Measurements from ENCODE around the gene BUB1.
A peak's percentile ranks its signal among the peaks of the same experiment; 100 is the strongest.
"Not testable (repeated sequence)": the region's sequence is repeated elsewhere in the genome, so short reads cannot be mapped to it uniquely, and the experiment has no call there.

BUB1 gene

DNA sequence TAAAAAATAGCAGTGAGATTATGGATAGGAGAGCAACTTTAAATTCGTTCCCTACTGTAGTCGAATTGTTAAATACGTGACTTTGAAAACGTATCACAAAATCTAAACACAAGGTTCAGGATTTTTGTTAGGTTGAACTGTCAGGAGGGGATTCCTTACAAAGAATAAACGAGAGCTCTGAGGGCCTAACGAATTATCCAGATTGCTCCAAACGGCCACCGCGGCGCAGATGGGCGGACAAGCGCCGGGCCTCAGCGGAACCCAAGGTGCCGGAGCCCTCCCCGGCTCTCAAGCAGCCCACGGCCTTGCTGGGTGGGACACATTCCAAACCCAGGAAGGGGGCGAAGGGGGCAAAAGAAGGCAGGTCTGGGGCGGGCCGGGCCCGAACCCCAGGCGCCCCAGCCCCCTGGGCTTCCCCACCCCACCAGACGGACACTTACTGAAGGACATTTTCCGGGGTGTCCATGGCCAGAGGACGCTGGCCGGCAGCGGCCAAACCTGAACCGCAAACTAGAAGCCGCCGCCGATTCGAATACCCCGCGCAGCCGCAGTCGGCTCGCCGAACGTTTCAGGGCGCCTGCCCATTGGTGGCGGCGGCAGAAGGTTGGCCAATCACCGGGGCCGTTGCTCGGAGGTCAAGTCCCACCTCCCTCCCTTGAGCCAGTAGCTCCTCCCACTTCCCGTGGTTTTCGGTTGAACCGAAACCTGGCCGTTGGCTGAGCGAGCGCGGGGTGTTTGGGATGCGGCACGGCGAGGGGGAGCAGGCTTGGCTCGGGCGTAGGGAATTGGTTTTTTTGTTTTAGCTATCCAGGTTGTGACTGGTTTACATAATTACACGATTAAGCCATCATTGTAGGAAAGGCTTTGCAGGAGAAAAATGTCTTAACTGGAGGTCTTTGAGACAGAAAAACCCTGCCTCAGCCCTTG, at the start of gene BUB1:
Gene BUB1 (minus strand): TSS at position 534 of the 927 bp plus-strand sequence. CDS start 68 bp downstream, at position 466.
- peak; percentile 87 for DNase-seq (ENCODE audit: low read depth)

DNA sequence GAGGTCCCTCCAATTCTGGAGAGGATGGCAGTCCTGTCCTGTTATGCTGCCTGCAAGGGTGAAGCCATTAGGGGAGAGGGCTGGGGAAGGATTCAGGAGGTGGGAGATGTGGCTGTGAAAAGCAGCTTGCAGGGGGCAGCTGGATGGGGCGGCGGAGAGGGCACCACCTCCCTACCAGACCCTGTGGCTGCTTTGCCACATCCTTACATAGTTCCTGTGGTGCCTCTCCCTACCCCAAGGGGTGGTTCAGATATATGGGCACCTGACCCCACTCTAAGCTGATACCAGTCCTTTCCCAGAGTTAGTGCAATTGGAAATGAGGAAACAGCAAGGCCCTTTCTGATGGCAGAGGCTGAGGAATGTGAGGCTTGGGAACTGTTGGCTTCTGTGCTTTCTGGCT, 48.4 kb upstream of the BUB1 start:
- no peak for DNase-seq (ENCODE audit: low read depth)

DNA sequence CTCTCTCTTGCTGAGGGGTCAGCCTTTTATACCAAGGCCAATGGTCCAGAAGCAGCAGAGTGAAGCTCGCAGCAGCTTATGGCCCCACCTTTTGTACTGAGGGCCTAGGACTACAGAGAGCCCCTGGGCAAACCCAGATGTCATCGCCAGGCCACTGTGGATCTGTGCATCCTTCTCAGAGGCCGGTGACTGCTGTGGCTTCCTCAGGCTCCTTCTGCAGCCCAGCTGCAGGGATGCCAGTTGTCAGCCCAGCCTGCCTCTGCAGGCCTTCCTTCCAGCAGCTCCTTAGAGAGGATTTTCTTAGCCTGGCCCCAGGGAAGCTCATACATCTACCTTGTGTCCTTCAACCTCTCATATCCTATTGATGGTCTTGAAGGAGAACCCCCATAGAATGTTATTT, 48.0 kb upstream of the BUB1 start:
- no peak for DNase-seq (ENCODE audit: low read depth)

DNA sequence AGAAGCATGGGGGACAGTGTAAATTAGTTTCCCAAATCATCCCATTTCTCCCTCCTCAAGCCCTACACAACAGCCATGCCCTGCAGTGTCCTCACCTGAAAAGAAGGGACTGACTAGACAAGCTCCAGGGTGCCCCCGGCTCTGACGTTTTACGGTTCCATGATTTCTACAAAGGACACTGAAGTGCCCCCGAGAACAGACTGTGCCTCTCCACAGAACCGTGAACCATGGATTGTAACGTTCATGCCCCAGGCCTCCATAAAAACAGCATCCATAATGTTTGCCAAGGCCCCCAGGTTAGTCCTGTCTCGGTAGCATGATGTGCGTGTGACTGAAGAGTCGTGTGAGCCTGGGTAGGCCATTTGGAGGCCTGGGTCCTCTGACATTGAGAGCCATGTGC, 47.5 kb upstream of the BUB1 start:
- no peak for DNase-seq (ENCODE audit: low read depth)

DNA sequence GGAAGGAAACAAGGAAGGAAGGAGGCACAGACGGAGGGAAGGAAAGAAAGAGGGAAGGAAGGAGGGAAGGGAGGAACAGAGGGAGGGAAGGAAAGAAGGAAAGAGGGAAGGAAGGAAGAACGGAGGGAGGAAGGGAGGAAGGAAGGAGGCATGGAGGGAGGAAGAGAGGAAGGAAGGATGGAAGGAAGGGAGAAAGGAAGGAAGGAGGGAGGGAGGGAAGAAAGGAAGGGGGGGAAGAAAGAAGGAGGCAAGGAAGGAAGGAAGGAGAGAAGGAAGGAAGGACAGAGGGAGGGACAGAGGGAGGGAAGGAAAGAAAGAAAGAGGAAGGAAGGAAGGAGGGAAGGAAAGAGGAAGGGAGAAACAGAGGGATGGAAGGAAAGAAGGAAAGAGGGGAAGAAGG, 47.0 kb upstream of the BUB1 start:
- no peak for DNase-seq (ENCODE audit: low read depth)

DNA sequence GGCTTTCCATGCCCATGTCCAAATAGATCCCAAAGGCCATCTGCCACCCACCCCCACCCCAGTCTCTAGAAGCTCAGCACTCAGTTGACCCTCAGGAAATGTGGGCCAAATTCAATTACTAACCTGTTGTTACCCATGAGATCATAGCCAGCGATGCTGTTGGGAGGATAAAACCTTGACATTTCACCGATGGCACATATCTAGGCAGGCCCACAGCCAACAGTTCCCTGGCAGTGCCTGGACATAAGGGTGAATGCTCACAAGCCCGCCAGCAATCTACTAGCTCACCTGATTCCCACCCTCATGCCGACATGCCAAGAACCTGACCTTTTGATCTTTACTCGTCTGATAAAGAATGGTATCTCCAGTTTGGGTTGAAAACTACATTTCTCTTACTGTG, 42.7 kb upstream of the BUB1 start:
- DNase-seq (ENCODE audit: low read depth), result no peak

DNA sequence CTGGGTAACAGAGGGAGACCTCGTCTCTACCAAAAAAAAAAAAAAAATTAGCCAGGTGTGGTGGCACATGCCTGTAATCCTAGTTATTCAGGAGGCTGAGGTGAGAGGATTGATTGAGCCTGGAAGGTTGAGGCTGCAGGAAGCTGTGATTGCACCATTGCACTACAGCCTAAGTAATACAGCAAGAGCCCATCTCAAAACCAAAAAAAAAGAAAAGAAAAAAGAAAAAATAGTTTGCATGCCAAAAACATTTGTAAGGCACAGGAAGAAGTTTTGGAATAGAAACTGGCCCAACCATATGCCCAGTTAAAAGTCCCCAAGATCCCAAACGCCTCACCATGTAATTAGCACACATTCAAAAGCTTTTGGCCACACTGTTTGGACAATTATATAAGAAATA, 41.1 kb upstream of the BUB1 start:
- no peak for DNase-seq (ENCODE audit: low read depth)

DNA sequence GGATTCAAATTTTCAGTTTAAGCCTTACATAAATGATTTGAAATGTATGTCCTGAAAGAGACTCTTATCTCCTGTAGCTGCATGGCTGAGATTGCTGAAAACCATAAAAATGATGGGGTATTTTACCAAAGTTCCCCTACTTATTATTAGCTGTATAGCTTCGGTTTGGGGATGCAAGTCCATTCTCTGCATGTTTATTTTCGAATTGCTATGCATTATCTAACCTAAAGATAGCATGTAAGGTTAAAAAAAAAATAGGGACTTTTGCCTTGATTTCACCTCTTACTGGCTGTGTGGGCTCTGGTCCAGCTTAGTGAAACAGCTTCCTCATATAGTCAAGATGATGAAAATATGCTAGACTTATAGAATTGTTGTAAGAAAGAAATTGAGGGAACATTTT, 40.5 kb upstream of the BUB1 start:
- DNase-seq (ENCODE audit: low read depth), result no peak

DNA sequence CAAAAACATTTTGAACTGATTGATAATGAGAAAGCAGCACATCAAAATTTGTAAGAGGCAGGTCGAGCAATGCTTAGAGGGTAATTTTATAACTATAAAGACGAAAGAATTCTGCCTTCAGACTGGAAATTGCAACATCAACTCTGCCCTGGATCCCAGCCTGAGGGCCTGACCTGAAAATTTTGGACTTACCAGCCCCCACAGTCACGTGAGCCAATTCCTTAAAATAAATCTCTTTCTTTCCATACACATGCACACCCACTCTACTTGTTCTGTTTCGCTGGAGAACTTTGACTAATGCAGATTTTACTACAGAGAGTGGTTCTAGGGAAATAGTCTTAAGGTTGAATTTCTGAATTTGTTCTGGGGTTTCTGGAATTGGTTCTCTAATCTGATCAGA, 39.9 kb upstream of the BUB1 start:
- no peak for DNase-seq (ENCODE audit: low read depth)

DNA sequence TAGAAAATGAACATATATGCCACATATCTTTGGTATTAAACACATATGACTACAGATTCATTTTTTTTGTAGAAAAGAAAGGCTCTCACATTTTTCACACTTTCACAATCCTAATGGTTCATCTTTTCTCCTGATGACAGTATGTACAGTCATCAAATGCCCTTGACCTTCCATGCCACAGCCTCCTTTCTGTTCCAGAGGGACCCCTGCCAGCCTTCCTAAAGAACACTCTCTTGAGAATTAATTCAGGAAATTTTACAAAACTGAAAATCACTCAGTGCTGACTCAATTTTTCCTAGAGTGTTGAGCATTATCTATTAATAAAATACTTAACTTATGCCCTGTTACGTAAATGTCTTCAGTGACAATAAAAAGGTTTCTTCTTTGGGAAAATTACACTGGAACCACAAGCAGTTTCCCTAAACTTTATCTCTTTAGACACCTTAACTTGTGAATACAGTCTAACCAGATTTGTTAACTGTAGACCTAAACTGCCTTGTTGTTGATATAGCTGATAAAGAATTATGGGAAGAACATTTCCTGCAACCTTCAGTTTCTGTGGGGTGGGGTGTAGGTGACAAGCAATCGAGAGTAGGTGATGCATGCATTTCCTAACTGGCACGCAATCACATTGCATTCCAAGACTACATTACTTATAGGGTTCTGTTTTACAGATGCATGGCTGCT, 39.2 kb upstream of the BUB1 start:
- peak; percentile 33 for DNase-seq (ENCODE audit: low read depth)

DNA sequence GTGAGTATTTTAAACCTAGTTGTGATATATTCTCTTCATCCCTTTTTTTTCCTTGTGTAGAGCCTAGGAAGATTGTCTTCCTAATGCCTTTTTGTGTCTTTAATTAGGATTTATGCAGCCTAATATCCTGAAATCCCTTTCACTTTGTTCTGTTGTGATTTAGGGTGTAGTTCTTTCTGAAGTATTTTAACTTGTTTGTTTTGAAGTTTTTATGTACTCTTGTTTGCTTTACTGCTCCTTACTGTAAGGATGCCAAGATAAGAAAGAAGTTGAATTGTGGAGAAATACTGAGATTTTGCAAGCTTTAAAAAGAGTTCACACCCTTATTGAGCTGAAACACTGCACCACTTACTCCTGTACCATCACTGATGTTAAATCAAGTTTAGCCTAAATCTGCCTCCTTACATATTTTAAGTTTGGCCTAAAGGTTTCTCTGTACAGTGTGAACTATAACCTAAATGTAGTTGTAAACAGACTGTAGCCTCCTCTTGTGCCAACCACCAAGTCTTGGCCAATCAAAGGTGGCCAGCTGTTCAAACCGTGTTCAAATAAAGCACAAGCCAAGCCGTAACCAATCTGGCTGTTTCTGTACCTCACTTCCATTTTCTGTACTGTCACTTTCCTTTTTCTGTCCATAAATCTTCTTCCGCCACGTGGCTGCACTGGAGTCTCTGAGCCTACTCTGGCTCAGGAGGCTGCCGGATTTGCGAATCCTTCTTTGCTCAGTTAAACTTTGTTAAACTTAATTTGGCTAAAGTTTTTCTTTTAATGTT, 36.8 kb upstream of the BUB1 start:
- no peak for DNase-seq (ENCODE audit: low read depth)

DNA sequence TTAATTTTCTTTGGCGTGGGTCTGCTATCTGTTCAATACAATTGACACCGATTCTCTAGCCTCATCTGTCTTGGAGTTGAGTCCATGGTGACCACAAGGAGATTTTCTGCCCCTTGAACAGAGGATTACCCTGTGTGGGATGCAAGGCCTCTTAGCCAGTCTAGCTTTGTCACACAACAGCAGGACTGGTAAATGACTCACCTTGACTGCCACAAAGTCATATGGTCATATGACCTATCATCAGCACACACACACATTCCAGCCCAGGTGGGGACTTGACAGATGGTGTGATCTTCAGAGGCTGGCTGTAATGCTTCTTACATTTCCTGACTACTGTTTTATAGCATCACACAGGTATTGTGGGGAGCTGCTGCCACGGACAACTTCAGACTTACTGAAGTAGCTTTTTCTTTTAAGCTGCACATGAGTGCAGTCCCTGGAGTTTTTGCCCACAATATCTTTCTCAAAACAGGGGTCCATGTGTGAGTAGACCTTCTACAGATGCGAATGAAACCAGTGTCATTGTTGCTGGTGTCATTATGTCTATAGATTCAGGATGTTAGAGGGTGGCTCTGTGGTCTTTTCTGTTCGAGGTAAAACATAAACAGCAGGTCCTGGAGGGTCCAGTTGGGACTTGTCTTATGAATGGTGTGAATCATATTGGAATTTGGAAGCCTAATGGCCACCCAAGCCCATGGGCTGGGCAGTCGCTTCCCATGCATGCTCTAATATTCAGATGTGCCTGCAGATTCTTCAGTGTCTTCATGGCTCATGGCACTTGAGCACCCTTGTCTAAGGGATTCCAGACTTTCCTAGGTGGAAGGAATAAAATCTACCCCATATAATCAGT, 35.9 kb upstream of the BUB1 start:
- DNase-seq (ENCODE audit: low read depth), result no peak

DNA sequence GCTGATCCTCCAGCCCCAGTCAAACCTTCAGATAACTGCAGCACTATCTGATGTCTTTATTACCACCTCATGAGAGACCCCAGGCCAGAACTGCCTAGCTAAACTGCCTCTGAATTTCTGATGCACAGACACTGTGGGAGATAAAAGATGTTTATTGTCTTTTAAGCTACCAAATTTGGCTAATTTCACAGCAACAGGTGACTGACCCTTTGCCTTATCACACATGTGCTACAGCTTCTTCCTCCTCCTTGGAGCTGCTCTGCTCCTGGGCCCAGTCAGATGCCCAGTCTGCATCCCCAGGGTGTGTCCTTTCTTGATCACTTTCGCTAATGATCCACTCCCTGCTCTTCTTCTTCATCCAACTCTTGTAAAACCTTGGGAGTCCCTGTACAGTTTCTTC, 34.9 kb upstream of the BUB1 start:
- no peak for DNase-seq (ENCODE audit: low read depth)

DNA sequence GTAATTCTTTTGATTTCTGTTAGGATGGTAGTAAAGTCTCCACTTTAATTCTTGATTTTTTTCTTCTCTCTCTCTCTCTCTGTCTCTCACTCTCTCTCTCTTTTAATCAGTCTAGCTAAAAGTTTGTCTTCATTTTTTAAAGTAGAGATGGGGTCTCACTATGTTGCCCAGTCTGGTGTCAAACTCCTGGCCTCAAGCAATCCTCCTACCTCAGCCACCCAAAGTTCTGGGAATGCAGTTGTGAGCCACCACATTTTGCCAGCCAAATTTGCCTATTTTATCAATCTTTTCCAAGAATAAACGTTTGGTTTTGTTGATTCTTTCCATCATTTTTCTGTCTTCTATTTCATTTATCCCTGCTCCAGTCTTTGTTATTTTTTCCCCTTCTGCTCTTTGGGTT, 30.6 kb upstream of the BUB1 start:
- no peak for DNase-seq (ENCODE audit: low read depth)

DNA sequence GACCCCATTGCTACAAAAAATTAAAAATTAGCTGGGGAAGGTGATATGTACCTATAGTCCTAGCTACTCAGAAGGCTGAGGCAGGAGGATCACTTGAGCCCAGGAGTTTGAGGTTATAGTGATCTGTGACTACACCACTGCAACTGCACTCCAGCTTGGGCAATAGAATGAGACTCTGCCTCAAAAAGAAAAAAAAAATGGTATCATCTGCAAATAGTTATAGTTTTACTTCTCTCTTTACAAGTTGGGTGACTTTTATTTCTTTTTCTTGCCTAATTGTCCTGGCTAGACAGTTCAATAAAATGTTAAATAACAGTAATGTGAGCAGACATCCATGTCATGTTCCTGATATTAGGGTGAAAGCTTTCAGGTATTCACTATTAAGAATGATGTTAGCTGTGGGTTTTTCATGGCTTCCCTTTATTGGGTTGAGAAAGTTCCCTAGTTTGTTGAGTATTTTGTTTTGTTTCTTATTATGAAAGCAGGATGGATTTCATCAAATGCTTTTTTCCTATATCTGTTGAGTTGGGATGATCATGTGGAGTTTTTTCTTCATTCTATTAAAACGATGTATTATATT, 29.6 kb upstream of the BUB1 start:
- no peak for DNase-seq (ENCODE audit: low read depth)

DNA sequence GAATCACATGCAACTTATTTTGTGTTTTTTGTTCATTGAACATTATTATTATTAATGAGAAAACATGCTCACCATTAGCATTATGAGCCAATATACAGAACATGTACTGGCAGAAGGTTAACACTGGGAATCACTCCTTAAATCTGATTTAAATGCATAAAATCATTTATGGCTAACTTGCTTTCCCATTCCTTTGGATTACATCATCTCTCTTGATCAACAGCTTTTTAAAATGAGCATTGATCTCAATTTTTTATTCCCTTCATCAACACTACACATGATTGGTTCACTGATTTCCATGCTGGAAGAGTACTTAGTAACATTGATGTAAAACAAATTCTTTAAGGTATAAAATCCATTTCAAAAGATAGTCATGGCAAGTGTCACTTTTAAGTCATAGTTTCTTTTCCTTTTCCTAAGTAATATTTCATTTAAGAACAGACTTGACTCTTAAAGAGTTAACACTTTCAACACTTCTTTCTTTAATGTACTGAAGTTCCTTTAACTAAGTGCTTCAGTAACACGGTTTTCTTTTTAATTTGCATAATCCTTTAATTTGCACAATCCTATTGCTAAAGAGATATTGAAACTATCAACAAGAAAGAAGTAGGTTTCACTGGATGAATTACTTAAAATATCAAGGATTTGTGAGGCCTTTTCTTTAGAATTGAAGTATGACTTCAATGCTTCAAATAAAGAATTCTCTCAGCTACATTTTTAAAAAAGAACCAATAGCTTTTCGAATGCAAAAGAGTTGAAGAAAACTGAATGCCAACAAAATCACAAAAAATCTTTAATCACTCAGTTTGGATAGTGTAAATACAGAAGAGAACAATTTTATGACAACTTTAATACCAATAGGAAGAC, 24.9 kb upstream of the BUB1 start:
- no peak for DNase-seq (ENCODE audit: low read depth)

DNA sequence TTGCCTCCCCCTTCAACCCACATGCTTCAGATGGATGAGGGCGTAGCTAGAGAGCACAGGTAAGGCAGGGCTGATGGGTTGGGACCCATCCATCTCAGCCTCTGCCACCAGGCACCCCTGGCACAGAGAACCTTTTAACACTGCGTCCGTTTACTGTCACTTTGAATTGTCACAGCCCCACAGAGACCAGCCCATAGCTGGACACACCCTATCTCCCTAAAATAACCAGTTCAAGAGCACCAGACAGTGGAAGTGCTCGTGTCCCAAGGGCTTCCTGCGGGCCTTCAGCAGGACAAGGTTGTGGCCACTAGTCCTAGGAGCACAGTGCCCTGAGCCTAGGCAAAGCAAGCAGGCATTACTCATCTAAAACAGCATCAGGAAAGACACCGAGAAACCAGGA, 20.4 kb upstream of the BUB1 start:
- not testable (repeated sequence) for DNase-seq (ENCODE audit: low read depth)

DNA sequence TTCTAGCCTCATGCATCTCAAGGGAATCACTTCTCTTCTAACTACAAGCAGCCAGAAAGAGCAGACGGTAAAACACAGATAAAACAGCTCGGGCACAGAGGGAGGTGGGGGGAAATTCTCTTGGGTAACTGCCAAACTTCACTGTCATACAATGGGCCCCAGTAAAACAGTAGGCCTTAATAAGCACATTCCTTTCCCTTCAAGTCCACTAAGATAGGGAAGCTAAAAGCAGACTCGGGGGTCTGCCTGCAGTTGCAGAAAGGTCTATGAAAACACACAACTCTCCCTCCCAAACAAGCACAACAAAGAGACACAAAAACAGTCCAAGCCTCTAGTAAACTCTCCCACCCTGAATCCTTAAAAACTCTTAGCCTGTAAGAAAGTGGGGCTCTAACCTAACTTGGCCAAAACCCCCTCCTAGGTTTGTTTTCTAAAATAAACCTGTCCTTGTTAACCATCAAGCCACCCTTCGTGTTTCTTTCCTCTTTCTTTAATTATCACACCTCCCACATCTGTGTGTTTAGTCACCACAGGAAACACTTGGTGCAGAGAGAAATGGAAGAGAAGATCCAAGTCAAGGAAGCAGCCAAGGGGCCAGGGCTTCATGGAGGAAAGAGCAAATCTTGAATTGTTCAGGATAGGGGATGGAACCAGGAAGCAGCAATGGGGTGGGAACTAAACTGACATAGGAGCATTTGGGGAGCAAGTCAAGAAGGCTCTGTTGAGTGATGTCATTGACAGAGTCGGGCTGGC, 17.5 kb upstream of the BUB1 start:
- DNase-seq (ENCODE audit: low read depth), result not testable (repeated sequence)

DNA sequence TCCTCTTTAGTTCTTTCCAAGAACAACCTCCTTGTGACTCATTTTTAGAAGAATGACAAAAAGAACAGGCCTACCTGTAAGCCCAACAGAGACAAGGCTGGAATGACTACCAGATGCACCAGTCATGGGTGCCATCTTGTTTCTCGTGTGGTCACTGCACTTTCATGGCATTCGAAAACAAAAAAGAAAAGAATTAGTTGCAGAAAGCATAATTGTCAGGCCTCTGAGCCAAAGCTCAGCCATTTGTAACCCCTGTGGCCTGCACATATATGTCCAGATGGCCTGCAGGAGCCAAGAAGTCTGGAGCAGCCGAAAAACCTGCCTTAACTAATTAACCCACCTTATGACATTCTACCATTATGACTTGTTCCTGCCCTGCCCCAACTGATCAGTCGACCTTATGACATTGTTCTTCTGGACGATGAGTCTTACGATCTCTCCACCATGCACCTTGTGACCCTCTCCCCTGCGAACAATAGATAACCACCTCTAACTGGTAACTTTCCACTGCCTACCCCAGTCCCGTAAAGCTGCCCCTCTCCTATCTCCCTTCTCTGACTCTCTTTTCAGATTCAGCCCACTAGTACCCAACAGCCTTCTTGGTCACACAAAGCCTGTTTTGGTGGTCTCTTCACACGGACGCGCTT, 13.9 kb upstream of the BUB1 start:
- no peak for DNase-seq (ENCODE audit: low read depth)
